B cell (primary cell): ENCODE results near the gene CLK1. TPM values are rescaled to one million over a fixed set of nuclear protein-coding genes. Genes with fewer than 3 reads are reported as not detected.

Source experiments
- ATAC-seq: fragments of 200-7000 bp; cut with Tn5 transposase; one replicate; pipeline ENCODE4 v1.10.0; 2021; ENCODE audit warnings: low read depth, mild to moderate bottlenecking, moderate number of reproducible peaks, moderate library complexity
- CTCF ChIA-PET: fragments of 350-600 bp; sonication (Branson Sonifier 250); formaldehyde crosslinking; loops from one replicate; lab custom pipeline; 2021; ENCODE audit warnings: antibody characterized with exemption, inconsistent platforms; lab: Charles Lee
- POLR2A ChIA-PET: fragments of 350-600 bp; sonication (Branson Sonifier 250); formaldehyde crosslinking; loops from one replicate; lab custom pipeline; 2021; ENCODE audit warnings: antibody characterized with exemption; lab: Charles Lee
- DNase-seq: peaks from one replicate; pipeline ENCODE4 v3.0.0; 2013
- H2AFZ ChIP-seq: 2 replicates; pipeline ENCODE4 v1.6.1; 2012; ENCODE audit warnings: mild to moderate bottlenecking, low read depth, low read length; ENCODE audit not compliant: insufficient read depth, poor library complexity, severe bottlenecking
- H3K27ac ChIP-seq, 2 donors: 1 replicate in 1 of 2; 2 replicates in 1 of 2; pipeline ENCODE4 v1.5.1; 2012 to 2013; ENCODE audit warnings: low read length in 2 of 2, mild to moderate bottlenecking in 2 of 2, moderate library complexity in 1 of 2
- H3K27me3 ChIP-seq, 4 experiments: fragments of 200-600 bp in 1 of 4; sonication (generic) in 1 of 4; replicated peaks in 1 of 4; 1 replicate in 2 of 4; 2 replicates in 2 of 4; pipeline versions ENCODE4 v1.6.1 to v1.7.0; 2013 to 2016; ENCODE audit warnings: low read length in 3 of 4, mild to moderate bottlenecking in 2 of 4, mixed read lengths in 1 of 4, moderate library complexity in 1 of 4; ENCODE audit not compliant: insufficient read depth in 4 of 4, control insufficient read depth in 3 of 4; ENCODE audit errors: control extremely low read depth in 1 of 4
- H3K36me3 ChIP-seq, 2 experiments: replicated peaks in 1 of 2; 1 replicate in 1 of 2; 2 replicates in 1 of 2; pipeline versions ENCODE4 v1.6.1 to v1.7.1; 2013; ENCODE audit warnings: low read length in 1 of 2; ENCODE audit not compliant: insufficient read depth in 2 of 2, control insufficient read depth in 1 of 2; ENCODE audit errors: control extremely low read depth in 1 of 2, extremely low read depth in 1 of 2
- H3K4me1 ChIP-seq, 2 donors: fragments of 200-600 bp in 1 of 2; sonication (generic) in 1 of 2; 1 replicate in 1 of 2; 2 replicates in 1 of 2; pipeline versions ENCODE4 v1.5.1 to v1.6.1; 2013 to 2017; ENCODE audit warnings: low read length in 2 of 2; ENCODE audit not compliant: control insufficient read depth in 2 of 2, insufficient read depth in 2 of 2
- H3K4me2 ChIP-seq: replicated peaks from 2 replicates; pipeline ENCODE3; 2012; ENCODE audit warnings: mild to moderate bottlenecking, low read depth, low read length; ENCODE audit not compliant: poor library complexity, severe bottlenecking
- H3K4me3 ChIP-seq, 5 experiments: fragments of 200-600 bp in 1 of 5; sonication (generic) in 1 of 5; 1 replicate in 3 of 5; 2 replicates in 2 of 5; pipeline versions ENCODE4 v1.5.1 to v1.7.0; 2011 to 2016; ENCODE audit warnings: low read length in 4 of 5, mild to moderate bottlenecking in 4 of 5, low read depth in 2 of 5, control low read depth in 1 of 5, moderate library complexity in 1 of 5; ENCODE audit not compliant: insufficient read depth in 1 of 5; ENCODE audit errors: control extremely low read depth in 1 of 5, extremely low read depth in 1 of 5
- H3K79me2 ChIP-seq: fragments of 200-600 bp; sonication (generic); one replicate; pipeline ENCODE4 v1.6.0; 2016; ENCODE audit warnings: low read length; ENCODE audit not compliant: control insufficient read depth, insufficient read depth
- H3K9ac ChIP-seq: fragments of 200-600 bp; sonication (generic); 2 replicates; pipeline ENCODE4 v1.6.1; 2017; ENCODE audit warnings: mild to moderate bottlenecking, low read length, moderate library complexity
- H3K9me3 ChIP-seq, 3 donors: one replicate each; pipeline versions ENCODE4 v1.6.1 to v1.7.1; 2013; ENCODE audit warnings: low read length in 2 of 3; ENCODE audit not compliant: control insufficient read depth in 2 of 3, insufficient read depth in 1 of 3; ENCODE audit errors: control extremely low read depth in 1 of 3
- H4K20me1 ChIP-seq: 2 replicates; pipeline ENCODE4 v1.6.0; 2012; ENCODE audit warnings: mild to moderate bottlenecking, low read length; ENCODE audit not compliant: insufficient read depth, control insufficient read depth, poor library complexity, severe bottlenecking
- H3K27ac Mint-ChIP-seq: one replicate; pipeline ENCODE4 v1.8.0; 2021; ENCODE audit warnings: mixed read lengths
- H3K27me3 Mint-ChIP-seq: one replicate; pipeline ENCODE4 v1.8.0; 2021; ENCODE audit warnings: mixed read lengths
- H3K4me1 Mint-ChIP-seq: one replicate; pipeline ENCODE4 v1.8.0; 2021; ENCODE audit warnings: mixed read lengths
- H3K4me3 Mint-ChIP-seq: one replicate; pipeline ENCODE4 v1.8.0; 2021; ENCODE audit warnings: mixed read lengths
- H3K9me3 Mint-ChIP-seq: one replicate; pipeline ENCODE4 v1.8.0; 2022; ENCODE audit warnings: mixed read lengths; ENCODE audit not compliant: insufficient read depth
- EZH2 ChIP-seq: IDR thresholded peaks from 2 replicates; pipeline ENCODE4 v1.6.1; 2012; ENCODE audit warnings: borderline replicate concordance, low read depth, mild to moderate bottlenecking, moderate library complexity, low read length; ENCODE audit not compliant: insufficient read depth, poor library complexity, severe bottlenecking
- WGBS: methylation state at CpG from one replicate; pipeline ENCODE4 v1.1.5; 2013; ENCODE audit warnings: missing lambda C conversion rate; ENCODE audit not compliant: insufficient coverage; 5-methylcytosine and 5-hydroxymethylcytosine counted together
- intact Hi-C: fragments of 100-400 bp; cut with micrococcal nuclease; formaldehyde crosslinking; loops from one replicate; pipeline ENCODE4 v1.10.0; 2022
- polyA plus RNA-seq: library from polyadenylated mRNA; depleted of rRNA; stranded (reverse); fragments of >200 nt; gene quantifications from 2 replicates; pipeline ENCODE4 v1.2.3, GENCODE V29; 2012
- total RNA-seq, 2 donors: library from RNA; stranded (reverse); fragments of 120-200 nt in 1 of 2; gene quantifications; 1 replicate in 1 of 2; 2 replicates in 1 of 2; pipeline versions ENCODE4 v1.2.3 to v1.2.4, GENCODE V29; 2013 to 2022
- TF ChIP-seq, protein P1 (sequence below): fragments of 200-600 bp; IDR thresholded peaks from one replicate; pipeline ENCODE4 v1.8.0; 2022; ENCODE audit warnings: antibody characterized with exemption, mild to moderate bottlenecking

The CLK1 gene
- total and polyA plus RNA-seq, 2 donors (not counting 1 experiment from before 2014, with no cell fraction given), result 396 to 579 TPM

DNA sequence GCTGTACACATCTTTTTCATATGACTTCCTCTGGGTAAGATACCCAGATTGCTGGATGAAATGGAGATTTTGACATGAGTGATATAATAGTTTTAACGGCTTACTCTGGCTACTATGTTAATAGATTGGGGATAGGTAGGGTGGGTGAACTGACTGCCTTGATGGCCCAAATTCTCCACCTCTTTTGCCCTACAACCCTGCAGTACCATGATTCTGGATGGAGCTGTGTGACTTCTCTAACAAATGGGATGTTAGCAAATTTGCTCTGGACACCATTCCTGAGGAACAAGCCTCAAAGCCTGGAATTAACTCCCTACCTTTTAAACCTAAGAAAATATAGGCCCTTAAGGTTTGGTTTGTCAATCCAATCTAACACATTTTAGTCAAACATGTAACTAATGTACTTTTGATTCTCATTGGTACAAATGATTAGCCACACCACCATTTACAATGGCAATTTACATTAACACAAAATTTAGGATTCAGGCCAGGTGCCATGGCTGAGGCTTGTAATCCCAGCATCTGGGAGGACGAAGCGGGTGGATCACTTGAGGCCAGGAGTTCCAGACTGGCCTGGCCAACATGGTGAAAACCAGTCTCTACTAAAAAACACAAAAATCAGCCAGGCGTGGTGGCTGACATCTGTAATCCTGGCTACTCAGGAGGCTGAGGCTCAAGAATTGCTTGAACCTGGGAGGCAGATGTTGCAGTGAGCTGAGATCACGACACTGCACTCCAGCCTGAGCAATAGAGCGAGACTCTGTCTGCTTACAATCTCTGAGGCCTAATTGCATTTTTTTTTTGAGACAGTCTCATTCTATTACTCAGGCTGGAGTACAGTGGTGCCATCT lies 12.8 kb downstream of the CLK1 start:
- Histone ChIP-seq H3K79me2 (peaks cover 25% of the 10 kb centered on the region), H3K4me2 (no peak overlapping the region), H3K9ac (no peak overlapping the region), H3K4me1 (no peaks in the 10 kb centered on the region), H3K36me3 (peaks cover 20 to 63% of the 10 kb centered on the region in 2 experiments), H3K4me3 (no peak overlapping the region), H3K9me3 (no peaks in the 10 kb centered on the region), H3K27ac (no peak overlapping the region), H2AFZ (no peak overlapping the region), H4K20me1 (peaks cover 39% of the 10 kb centered on the region), H3K27me3 (no peaks in the 10 kb centered on the region)
- 100% methylated on average over 5 of the region's 6 CpGs for WGBS
- ChIA-PET POLR2A (no interaction called here), CTCF (no interaction called here)
- DNase-seq, result no peak
- TF ChIP-seq, protein P1, sequence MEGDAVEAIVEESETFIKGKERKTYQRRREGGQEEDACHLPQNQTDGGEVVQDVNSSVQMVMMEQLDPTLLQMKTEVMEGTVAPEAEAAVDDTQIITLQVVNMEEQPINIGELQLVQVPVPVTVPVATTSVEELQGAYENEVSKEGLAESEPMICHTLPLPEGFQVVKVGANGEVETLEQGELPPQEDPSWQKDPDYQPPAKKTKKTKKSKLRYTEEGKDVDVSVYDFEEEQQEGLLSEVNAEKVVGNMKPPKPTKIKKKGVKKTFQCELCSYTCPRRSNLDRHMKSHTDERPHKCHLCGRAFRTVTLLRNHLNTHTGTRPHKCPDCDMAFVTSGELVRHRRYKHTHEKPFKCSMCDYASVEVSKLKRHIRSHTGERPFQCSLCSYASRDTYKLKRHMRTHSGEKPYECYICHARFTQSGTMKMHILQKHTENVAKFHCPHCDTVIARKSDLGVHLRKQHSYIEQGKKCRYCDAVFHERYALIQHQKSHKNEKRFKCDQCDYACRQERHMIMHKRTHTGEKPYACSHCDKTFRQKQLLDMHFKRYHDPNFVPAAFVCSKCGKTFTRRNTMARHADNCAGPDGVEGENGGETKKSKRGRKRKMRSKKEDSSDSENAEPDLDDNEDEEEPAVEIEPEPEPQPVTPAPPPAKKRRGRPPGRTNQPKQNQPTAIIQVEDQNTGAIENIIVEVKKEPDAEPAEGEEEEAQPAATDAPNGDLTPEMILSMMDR, result no peak
- no peak for TF ChIP-seq EZH2
- peaks cover 4% of the 10 kb centered on the region for H3K4me1 Mint-ChIP-seq
- no peaks in the 10 kb centered on the region for H3K9me3 Mint-ChIP-seq
- no peak for ATAC-seq
- no peak overlapping the region for H3K4me3 Mint-ChIP-seq
- H3K27me3 Mint-ChIP-seq, result no peaks in the 10 kb centered on the region
- intact Hi-C loops, result no loop called here
- peak overlapping the region; percentile 53 for H3K27ac Mint-ChIP-seq
